ENCODE measurements around the gene KCNG2. TPM values are rescaled to one million over a fixed set of nuclear protein-coding genes. Genes with fewer than 3 reads are reported as not detected.

Gene KCNG2
- polyA plus RNA-seq, 1 experiment: 0.38 TPM

GRCh38 chr18:79784071-79784913 lies 13.4 kb upstream of the KCNG2 start:
- Histone ChIP-seq H3K4me3 (ENCODE audit: low read depth, low read length) (no peak overlapping the region), H3K27ac (ENCODE audit: low read depth, low read length) (no peak overlapping the region), H3K9me3 (ENCODE audit: control insufficient read depth, insufficient read depth, low read length) (peaks cover 16% of the 10 kb centered on the region; the same call in 1 of the 2 replicates), H3K27me3 (ENCODE audit: control insufficient read depth, insufficient read depth, low read length) (peaks cover 30% of the 10 kb centered on the region)
- ChIA-PET CTCF (no interaction called here), POLR2A (interaction anchor here (0.6 kb wide), 1 partner anchor 117 kb away, joined by 6 read pairs; no protein-coding TSS in a partner anchor)
- DNase-seq (ENCODE audit: low read depth, low spot score): no peak
- TF ChIP-seq, protein P1, sequence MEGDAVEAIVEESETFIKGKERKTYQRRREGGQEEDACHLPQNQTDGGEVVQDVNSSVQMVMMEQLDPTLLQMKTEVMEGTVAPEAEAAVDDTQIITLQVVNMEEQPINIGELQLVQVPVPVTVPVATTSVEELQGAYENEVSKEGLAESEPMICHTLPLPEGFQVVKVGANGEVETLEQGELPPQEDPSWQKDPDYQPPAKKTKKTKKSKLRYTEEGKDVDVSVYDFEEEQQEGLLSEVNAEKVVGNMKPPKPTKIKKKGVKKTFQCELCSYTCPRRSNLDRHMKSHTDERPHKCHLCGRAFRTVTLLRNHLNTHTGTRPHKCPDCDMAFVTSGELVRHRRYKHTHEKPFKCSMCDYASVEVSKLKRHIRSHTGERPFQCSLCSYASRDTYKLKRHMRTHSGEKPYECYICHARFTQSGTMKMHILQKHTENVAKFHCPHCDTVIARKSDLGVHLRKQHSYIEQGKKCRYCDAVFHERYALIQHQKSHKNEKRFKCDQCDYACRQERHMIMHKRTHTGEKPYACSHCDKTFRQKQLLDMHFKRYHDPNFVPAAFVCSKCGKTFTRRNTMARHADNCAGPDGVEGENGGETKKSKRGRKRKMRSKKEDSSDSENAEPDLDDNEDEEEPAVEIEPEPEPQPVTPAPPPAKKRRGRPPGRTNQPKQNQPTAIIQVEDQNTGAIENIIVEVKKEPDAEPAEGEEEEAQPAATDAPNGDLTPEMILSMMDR (IDR thresholded peaks at IDR 0.05; ENCODE audit: low read depth, low read length): no peak

DNA sequence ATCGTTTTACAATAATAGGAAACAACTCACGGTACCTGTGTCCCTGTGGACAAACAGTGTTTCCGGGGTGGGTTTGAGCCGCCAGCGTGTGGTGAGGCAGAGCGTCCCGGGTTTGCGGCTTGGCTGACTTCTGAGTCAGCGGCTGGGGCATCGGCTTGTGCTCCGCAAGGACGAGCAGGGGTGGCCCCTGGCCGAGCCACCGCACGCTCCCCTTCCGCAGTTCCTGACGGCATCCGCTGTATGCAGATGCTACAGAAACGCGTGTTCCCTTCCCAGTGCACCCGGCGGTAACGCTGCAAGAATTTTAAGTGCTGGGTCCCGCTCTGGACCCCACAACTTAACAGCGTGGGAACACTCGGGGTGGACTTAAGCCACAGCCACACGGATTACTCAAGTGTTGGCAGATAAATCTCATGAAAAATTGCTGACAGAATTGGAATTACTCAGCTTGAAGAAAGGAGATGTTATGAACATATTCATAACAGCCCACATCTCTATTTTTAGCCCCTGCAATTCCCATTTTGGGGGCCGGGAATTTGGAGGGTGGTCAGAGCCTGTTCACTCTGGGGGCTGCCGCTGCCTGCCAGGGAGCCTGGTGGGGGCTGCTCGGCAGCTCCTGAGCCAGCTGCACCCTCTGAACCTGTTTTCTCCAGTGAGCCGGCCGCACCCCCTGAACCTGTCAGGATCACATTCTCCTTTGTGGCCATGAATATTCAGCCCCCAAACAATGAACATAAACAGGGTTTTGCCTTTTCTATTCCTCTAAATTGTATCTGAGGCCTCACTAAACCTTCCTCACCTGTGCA lies 12.6 kb upstream of the KCNG2 start:
- Histone ChIP-seq H3K27me3 (ENCODE audit: control insufficient read depth, insufficient read depth, low read length) (peaks cover 30% of the 10 kb centered on the region), H3K4me3 (ENCODE audit: low read depth, low read length) (no peak overlapping the region), H3K27ac (ENCODE audit: low read depth, low read length) (no peak overlapping the region), H3K9me3 (ENCODE audit: control insufficient read depth, insufficient read depth, low read length) (peaks cover 16% of the 10 kb centered on the region; the same call in 1 of the 2 replicates)
- CTCF ChIA-PET: no interaction called here
- DNase-seq (ENCODE audit: low read depth, low spot score): no peak
- POLR2A ChIA-PET: no interaction called here
- TF ChIP-seq, protein P1 (IDR thresholded peaks at IDR 0.05; ENCODE audit: low read depth, low read length): no peak

GRCh38 chr18:79785831-79786230 lies 11.9 kb upstream of the KCNG2 start:
- H3K4me3 ChIP-seq (ENCODE audit: low read depth, low read length): no peak overlapping the region
- peaks cover 30% of the 10 kb centered on the region for H3K27me3 ChIP-seq (ENCODE audit: control insufficient read depth, insufficient read depth, low read length)
- POLR2A ChIA-PET: no interaction called here
- H3K9me3 ChIP-seq (ENCODE audit: control insufficient read depth, insufficient read depth, low read length): peaks cover 16% of the 10 kb centered on the region; the same call in 1 of the 2 replicates
- no peak overlapping the region for H3K27ac ChIP-seq (ENCODE audit: low read depth, low read length)
- CTCF ChIA-PET: no interaction called here
- TF ChIP-seq, protein P1 (IDR thresholded peaks at IDR 0.05; ENCODE audit: low read depth, low read length): no peak
- DNase-seq (ENCODE audit: low read depth, low spot score): no peak

- TF ChIP-seq, protein P1 (IDR thresholded peaks at IDR 0.05; ENCODE audit: low read depth, low read length): no peak
- peaks cover 30% of the 10 kb centered on the region for H3K27me3 ChIP-seq (ENCODE audit: control insufficient read depth, insufficient read depth, low read length)
- no peak for DNase-seq (ENCODE audit: low read depth, low spot score)
- no peak overlapping the region for H3K4me3 ChIP-seq (ENCODE audit: low read depth, low read length)
- POLR2A ChIA-PET: no interaction called here
- H3K27ac ChIP-seq (ENCODE audit: low read depth, low read length): no peak overlapping the region
- CTCF ChIA-PET: no interaction called here
- H3K9me3 ChIP-seq (ENCODE audit: control insufficient read depth, insufficient read depth, low read length): peaks cover 16% of the 10 kb centered on the region; the same call in 1 of the 2 replicates
Observed at GRCh38 chr18:79786304-79786703, 11.4 kb upstream of the KCNG2 start.

Measured in AG04450 (cell line).